Common myeloid progenitor, CD34-positive (primary cell): Measurements from ENCODE around the gene PHACTR1.
"Not testable (repeated sequence)": the region's sequence is repeated elsewhere in the genome, so short reads cannot be mapped to it uniquely, and the experiment has no call there.

Experiments
- CTCF ChIA-PET: fragments of 350-600 bp; sonication (Branson Sonifier 250); formaldehyde crosslinking; loops from one replicate; lab custom pipeline; 2021; ENCODE audit warnings: antibody characterized with exemption; lab: Charles Lee
- POLR2A ChIA-PET: fragments of 350-600 bp; sonication (Branson Sonifier 250); formaldehyde crosslinking; loops from one replicate; lab custom pipeline; 2021; ENCODE audit warnings: antibody characterized with exemption; lab: Charles Lee
- DNase-seq, 3 donors: peaks; one replicate each; pipeline versions ENCODE4 v3.0.0 to v3.0.0-alpha.2; 2013
- H3K27ac ChIP-seq, 2 experiments: 1 replicate in 1 of 2; 2 replicates in 1 of 2; pipeline ENCODE4 v1.7.0; 2013; ENCODE audit warnings: inconsistent platforms in 2 of 2, low read length in 2 of 2, mild to moderate bottlenecking in 2 of 2, low read depth in 1 of 2, moderate library complexity in 1 of 2; ENCODE audit not compliant: severe bottlenecking in 2 of 2, insufficient read depth in 1 of 2, poor library complexity in 1 of 2
- H3K27me3 ChIP-seq, 5 experiments: replicated peaks in 2 of 5; 1 replicate in 3 of 5; 2 replicates in 2 of 5; pipeline versions ENCODE4 v1.6.1 to v1.7.0; 2013; ENCODE audit warnings: low read length in 4 of 5, mild to moderate bottlenecking in 2 of 5, moderate library complexity in 2 of 5, inconsistent platforms in 1 of 5; ENCODE audit not compliant: insufficient read depth in 5 of 5, control insufficient read depth in 4 of 5
- H3K36me3 ChIP-seq, 4 experiments: 1 replicate in 2 of 4; 2 replicates in 2 of 4; pipeline versions ENCODE4 v1.6.1 to v1.7.0; 2013; ENCODE audit warnings: low read length in 3 of 4, control low read depth in 1 of 4, mild to moderate bottlenecking in 1 of 4; ENCODE audit not compliant: control insufficient read depth in 4 of 4, insufficient read depth in 4 of 4
- H3K4me1 ChIP-seq, 4 experiments: 1 replicate in 3 of 4; 2 replicates in 1 of 4; pipeline versions ENCODE4 v1.6.1 to v1.7.1; 2013; ENCODE audit warnings: low read length in 3 of 4, mild to moderate bottlenecking in 3 of 4, control low read depth in 1 of 4, inconsistent platforms in 1 of 4, moderate library complexity in 1 of 4; ENCODE audit not compliant: control insufficient read depth in 4 of 4, insufficient read depth in 4 of 4; ENCODE audit errors: control extremely low read depth in 1 of 4
- H3K4me3 ChIP-seq, 7 experiments: 1 replicate in 4 of 7; 2 replicates in 3 of 7; pipeline versions ENCODE4 v1.5.1 to v1.7.0; 2013; ENCODE audit warnings: mild to moderate bottlenecking in 7 of 7, low read length in 6 of 7, moderate library complexity in 6 of 7, inconsistent platforms in 2 of 7, low read depth in 2 of 7, control low read depth in 1 of 7; ENCODE audit not compliant: insufficient read depth in 4 of 7, control insufficient read depth in 1 of 7; ENCODE audit errors: extremely low read depth in 1 of 7
- H3K9me3 ChIP-seq, 5 experiments: 1 replicate in 4 of 5; 2 replicates in 1 of 5; pipeline versions ENCODE4 v1.6.1 to v1.7.1; 2013; ENCODE audit warnings: low read length in 4 of 5, mild to moderate bottlenecking in 2 of 5, inconsistent platforms in 1 of 5, low read depth in 1 of 5, moderate library complexity in 1 of 5; ENCODE audit not compliant: control insufficient read depth in 4 of 5, insufficient read depth in 2 of 5; ENCODE audit errors: control extremely low read depth in 1 of 5
- WGBS: methylation state at CpG from one replicate; pipeline ENCODE4 v1.1.5; 2013; ENCODE audit not compliant: insufficient coverage; 5-methylcytosine and 5-hydroxymethylcytosine counted together

PHACTR1 gene

GRCh38 chr6:12719017-12719416 is 2.5 kb downstream of the PHACTR1 start:
- ChIA-PET POLR2A (no interaction called here), CTCF (no interaction called here)
- H3K4me3 ChIP-seq: no peak overlapping the region
- H3K27ac ChIP-seq: no peak overlapping the region
- 80% methylated on average over 1 of the region's 3 CpGs for WGBS
- no peak for DNase-seq
- H3K36me3 ChIP-seq: no peaks in the 10 kb centered on the region
- no peaks in the 10 kb centered on the region for H3K4me1 ChIP-seq
- H3K9me3 ChIP-seq: no peaks in the 10 kb centered on the region
- H3K27me3 ChIP-seq: peaks cover 0 to 3% (median 0%) of the 10 kb centered on the region in 5 experiments

- CTCF ChIA-PET: no interaction called here
- H3K4me1 ChIP-seq: no peaks in the 10 kb centered on the region
- H3K27ac ChIP-seq: no peak overlapping the region
- peaks cover 0 to 3% (median 0%) of the 10 kb centered on the region in 5 experiments for H3K27me3 ChIP-seq
- no peak overlapping the region for H3K4me3 ChIP-seq
- H3K36me3 ChIP-seq: no peaks in the 10 kb centered on the region
- no peaks in the 10 kb centered on the region for H3K9me3 ChIP-seq
- 95% methylated on average over 7 of the region's 7 CpGs for WGBS
- DNase-seq: no peak
- POLR2A ChIA-PET: no interaction called here
Measured at GRCh38 chr6:12720310-12720709, 3.7 kb downstream of the PHACTR1 start.

- Histone ChIP-seq H3K4me3 (no peak overlapping the region), H3K4me1 (no peaks in the 10 kb centered on the region), H3K36me3 (no peaks in the 10 kb centered on the region), H3K27me3 (no peaks in the 10 kb centered on the region), H3K9me3 (no peaks in the 10 kb centered on the region), H3K27ac (no peak overlapping the region)
- CTCF ChIA-PET: interaction anchor here (1.3 kb wide), 1 partner anchor 119 kb away, joined by 3 read pairs; no protein-coding TSS in a partner anchor
- no CpG with 5 or more reads among the region's 2 CpGs for WGBS
- POLR2A ChIA-PET: no interaction called here
- DNase-seq: no peak
Measured at GRCh38 chr6:12725263-12725662, 8.7 kb downstream of the PHACTR1 start.

GRCh38 chr6:12729467-12729866 is 12.9 kb downstream of the PHACTR1 start:
- POLR2A ChIA-PET: no interaction called here
- Histone ChIP-seq H3K4me3 (no peak overlapping the region), H3K27me3 (no peaks in the 10 kb centered on the region), H3K4me1 (no peaks in the 10 kb centered on the region), H3K27ac (no peak overlapping the region), H3K36me3 (no peaks in the 10 kb centered on the region), H3K9me3 (no peaks in the 10 kb centered on the region)
- no peak for DNase-seq
- CTCF ChIA-PET: no interaction called here
- 100% methylated on average over 4 of the region's 4 CpGs for WGBS

- H3K9me3 ChIP-seq, DNase-seq, H3K27ac ChIP-seq, H3K4me3 ChIP-seq, POLR2A ChIA-PET, H3K36me3 ChIP-seq, H3K27me3 ChIP-seq, H3K4me1 ChIP-seq, CTCF ChIA-PET: not testable (repeated sequence)
- WGBS: 100% methylated on average over 1 of the region's 2 CpGs
Measured at GRCh38 chr6:12730809-12731208, 14.2 kb downstream of the PHACTR1 start.

- Histone ChIP-seq H3K9me3 (peaks cover 0 to 7% (median 2%) of the 10 kb centered on the region in 5 experiments), H3K27me3 (no peaks in the 10 kb centered on the region), H3K27ac (no peak overlapping the region), H3K36me3 (no peaks in the 10 kb centered on the region), H3K4me1 (no peaks in the 10 kb centered on the region), H3K4me3 (no peak overlapping the region)
- WGBS: 100% methylated on average over 2 of the region's 6 CpGs
- no peak for DNase-seq
- CTCF ChIA-PET: no interaction called here
- POLR2A ChIA-PET: no interaction called here
Measured at GRCh38 chr6:12733876-12734275, 17.3 kb downstream of the PHACTR1 start.

- peak in 2 of 3 donors; percentile 8 for DNase-seq
- POLR2A ChIA-PET: no interaction called here
- H3K36me3 ChIP-seq: no peaks in the 10 kb centered on the region
- no peak overlapping the region for H3K4me3 ChIP-seq
- no peak overlapping the region for H3K27ac ChIP-seq
- H3K27me3 ChIP-seq: no peaks in the 10 kb centered on the region
- CTCF ChIA-PET: no interaction called here
- H3K4me1 ChIP-seq: no peaks in the 10 kb centered on the region
- no CpG with 5 or more reads among the region's 1 CpG for WGBS
- peaks cover 0 to 7% (median 2%) of the 10 kb centered on the region in 5 experiments for H3K9me3 ChIP-seq
Measured at GRCh38 chr6:12735786-12736185, 19.2 kb downstream of the PHACTR1 start.
